Measurements from ENCODE around the gene HAO2. TPM values are rescaled to one million over a fixed set of nuclear protein-coding genes. Genes with fewer than 3 reads are reported as not detected.

HAO2 gene
- total and polyA plus RNA-seq, 2 donors (not counting 3 experiments of a cell fraction or from before 2014, with no cell fraction given): not detected

DNA sequence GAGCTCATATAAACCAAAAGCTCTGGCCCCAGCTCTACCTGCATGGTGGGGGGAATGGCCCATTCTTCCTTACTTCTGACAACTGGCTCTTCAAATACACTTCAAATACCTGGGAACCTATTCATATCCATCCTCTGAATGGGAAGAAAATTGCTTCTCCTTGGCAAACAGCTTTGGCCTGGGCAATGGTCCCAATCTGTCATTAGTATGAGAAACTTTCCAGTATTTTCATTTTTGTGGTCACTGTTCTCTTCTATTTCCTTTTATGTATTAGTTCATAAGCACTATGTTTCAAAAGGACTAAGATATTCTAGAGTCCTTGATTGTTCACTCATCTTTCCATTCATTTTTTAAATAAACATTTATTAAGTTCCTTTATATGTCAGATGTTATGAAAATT, 41.1 kb downstream of the HAO2 start:
- intact Hi-C loops (cut with micrococcal nuclease) (no loop called here), dilution Hi-C loops (cut with MboI; ENCODE audit: extremely low pct_ligation_motif_present, low sequenced_read_pairs) (no loop called here)
- H3K9ac ChIP-seq (replicated peaks; ENCODE audit: extremely low read depth, insufficient read depth, low read length): no peak overlapping the region
- no peak overlapping the region for H3K4me3 ChIP-seq (replicated peaks in 1 of 3; ENCODE audit: insufficient read depth in 1 of 3, low read depth in 1 of 3, low read length in 3 of 3)
- H4K20me1 ChIP-seq (replicated peaks; ENCODE audit: control insufficient read depth, extremely low read depth, insufficient read depth, low read length): no peaks in the 10 kb centered on the region
- no peaks in the 10 kb centered on the region for H3K27me3 ChIP-seq (ENCODE audit: control insufficient read depth in 2 of 2, insufficient read depth in 2 of 2, low read length in 2 of 2)
- H3K79me2 ChIP-seq (ENCODE audit: control insufficient read depth, insufficient read depth, low read length): no peaks in the 10 kb centered on the region
- TF ChIP-seq EZH2 (IDR thresholded peaks at IDR 0.05; ENCODE audit: borderline replicate concordance, low read depth, low read length, severe bottlenecking) (no peak), FOS (IDR thresholded peaks at IDR 0.05; ENCODE audit: borderline replicate concordance, insufficient read depth, low read length) (no peak), POLR2AphosphoS5 (IDR thresholded peaks at IDR 0.05; ENCODE audit: insufficient read depth, low read depth, low read length) (no peak), MYC (IDR thresholded peaks at IDR 0.05; ENCODE audit: low read depth, low read length) (no peak), GATA2 (IDR thresholded peaks at IDR 0.05; ENCODE audit: insufficient read depth, insufficient read length, low read depth, low read length) (no peak)
- H3K27ac ChIP-seq (ENCODE audit: insufficient read depth, low read depth, low read length): no peak overlapping the region
- FAIRE-seq (no peak), DNase-seq (ENCODE audit: low read depth, low spot score) (no peak)
- ChIA-PET POLR2A (no interaction called here), CTCF (no interaction called here)
- no peaks in the 10 kb centered on the region for H3K36me3 ChIP-seq (ENCODE audit: control insufficient read depth in 2 of 2, extremely low read depth in 1 of 2, insufficient read depth in 2 of 2, low read length in 2 of 2)
- no peaks in the 10 kb centered on the region for H3K9me3 ChIP-seq (replicated peaks; ENCODE audit: control insufficient read depth, insufficient read depth, low read length)
- BruUV-seq (replicated peaks): no TSS peak
- H3K4me1 ChIP-seq (ENCODE audit: control insufficient read depth, extremely low read depth, insufficient read depth, low read length): no peaks in the 10 kb centered on the region
- no peak overlapping the region for H3K4me2 ChIP-seq (ENCODE audit: insufficient read depth, low read length)
- no peak overlapping the region for H2AFZ ChIP-seq (ENCODE audit: low read depth, low read length)
- no peaks in the 10 kb centered on the region for H3K9me1 ChIP-seq (replicated peaks; ENCODE audit: control insufficient read depth, extremely low read depth, insufficient read depth, low read length)

DNA sequence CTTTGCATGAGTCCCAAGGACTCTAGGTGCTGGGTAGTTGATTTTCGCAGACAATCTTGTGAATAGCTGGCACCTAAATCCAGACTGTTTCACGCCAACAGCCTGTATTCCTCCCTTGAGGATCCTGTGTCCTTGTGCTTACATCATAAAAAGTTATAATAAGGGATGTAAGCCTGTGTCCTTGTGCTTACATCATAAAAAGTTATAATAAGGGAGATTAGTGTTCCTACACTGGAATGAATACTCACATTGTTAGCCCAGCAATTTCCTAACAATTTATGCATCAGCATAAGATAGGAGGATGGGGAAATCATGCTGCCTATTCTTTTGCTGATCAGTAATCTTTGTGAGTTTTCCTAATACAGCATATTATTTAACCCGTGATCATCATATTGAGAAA, 42.4 kb downstream of the HAO2 start:
- Histone ChIP-seq H3K27ac (ENCODE audit: insufficient read depth, low read depth, low read length) (no peak overlapping the region), H3K9ac (replicated peaks; ENCODE audit: extremely low read depth, insufficient read depth, low read length) (no peak overlapping the region), H2AFZ (ENCODE audit: low read depth, low read length) (no peak overlapping the region), H3K4me1 (ENCODE audit: control insufficient read depth, extremely low read depth, insufficient read depth, low read length) (no peaks in the 10 kb centered on the region), H3K9me3 (replicated peaks; ENCODE audit: control insufficient read depth, insufficient read depth, low read length) (no peaks in the 10 kb centered on the region), H3K36me3 (ENCODE audit: control insufficient read depth in 2 of 2, extremely low read depth in 1 of 2, insufficient read depth in 2 of 2, low read length in 2 of 2) (no peaks in the 10 kb centered on the region), H3K27me3 (ENCODE audit: control insufficient read depth in 2 of 2, insufficient read depth in 2 of 2, low read length in 2 of 2) (no peaks in the 10 kb centered on the region), H3K9me1 (replicated peaks; ENCODE audit: control insufficient read depth, extremely low read depth, insufficient read depth, low read length) (no peaks in the 10 kb centered on the region), H4K20me1 (replicated peaks; ENCODE audit: control insufficient read depth, extremely low read depth, insufficient read depth, low read length) (no peaks in the 10 kb centered on the region), H3K4me2 (ENCODE audit: insufficient read depth, low read length) (no peak overlapping the region), H3K79me2 (ENCODE audit: control insufficient read depth, insufficient read depth, low read length) (no peaks in the 10 kb centered on the region), H3K4me3 (replicated peaks in 1 of 3; ENCODE audit: insufficient read depth in 1 of 3, low read depth in 1 of 3, low read length in 3 of 3) (no peak overlapping the region)
- CTCF ChIA-PET: no interaction called here
- TF ChIP-seq MYC (IDR thresholded peaks at IDR 0.05; ENCODE audit: low read depth, low read length) (no peak), GATA2 (IDR thresholded peaks at IDR 0.05; ENCODE audit: insufficient read depth, insufficient read length, low read depth, low read length) (no peak), EZH2 (IDR thresholded peaks at IDR 0.05; ENCODE audit: borderline replicate concordance, low read depth, low read length, severe bottlenecking) (no peak), JUN (IDR thresholded peaks at IDR 0.05; ENCODE audit: borderline replicate concordance, insufficient read depth, insufficient read length, low read depth) (no peak), POLR2AphosphoS5 (IDR thresholded peaks at IDR 0.05; ENCODE audit: insufficient read depth, low read depth, low read length) (no peak), POLR2A (IDR thresholded peaks at IDR 0.05; ENCODE audit: low read depth, low read length) (no peak), FOS (IDR thresholded peaks at IDR 0.05; ENCODE audit: borderline replicate concordance, insufficient read depth, low read length) (no peak)
- TF ChIP-seq, protein P1, sequence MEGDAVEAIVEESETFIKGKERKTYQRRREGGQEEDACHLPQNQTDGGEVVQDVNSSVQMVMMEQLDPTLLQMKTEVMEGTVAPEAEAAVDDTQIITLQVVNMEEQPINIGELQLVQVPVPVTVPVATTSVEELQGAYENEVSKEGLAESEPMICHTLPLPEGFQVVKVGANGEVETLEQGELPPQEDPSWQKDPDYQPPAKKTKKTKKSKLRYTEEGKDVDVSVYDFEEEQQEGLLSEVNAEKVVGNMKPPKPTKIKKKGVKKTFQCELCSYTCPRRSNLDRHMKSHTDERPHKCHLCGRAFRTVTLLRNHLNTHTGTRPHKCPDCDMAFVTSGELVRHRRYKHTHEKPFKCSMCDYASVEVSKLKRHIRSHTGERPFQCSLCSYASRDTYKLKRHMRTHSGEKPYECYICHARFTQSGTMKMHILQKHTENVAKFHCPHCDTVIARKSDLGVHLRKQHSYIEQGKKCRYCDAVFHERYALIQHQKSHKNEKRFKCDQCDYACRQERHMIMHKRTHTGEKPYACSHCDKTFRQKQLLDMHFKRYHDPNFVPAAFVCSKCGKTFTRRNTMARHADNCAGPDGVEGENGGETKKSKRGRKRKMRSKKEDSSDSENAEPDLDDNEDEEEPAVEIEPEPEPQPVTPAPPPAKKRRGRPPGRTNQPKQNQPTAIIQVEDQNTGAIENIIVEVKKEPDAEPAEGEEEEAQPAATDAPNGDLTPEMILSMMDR (IDR thresholded peaks at IDR 0.05; ENCODE audit: extremely low read depth in 1 of 2, insufficient read depth in 1 of 2, low read depth in 1 of 2, low read length in 2 of 2): no peak
- TF ChIP-seq, protein P2, sequence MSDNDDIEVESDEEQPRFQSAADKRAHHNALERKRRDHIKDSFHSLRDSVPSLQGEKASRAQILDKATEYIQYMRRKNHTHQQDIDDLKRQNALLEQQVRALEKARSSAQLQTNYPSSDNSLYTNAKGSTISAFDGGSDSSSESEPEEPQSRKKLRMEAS (IDR thresholded peaks at IDR 0.05; ENCODE audit: insufficient read depth, insufficient read length): no peak
- dilution Hi-C loops (cut with MboI; ENCODE audit: extremely low pct_ligation_motif_present, low sequenced_read_pairs): no loop called here
- FAIRE-seq (no peak), DNase-seq (ENCODE audit: low read depth, low spot score) (no peak)
- POLR2A ChIA-PET: no interaction called here
- intact Hi-C loops (cut with micrococcal nuclease): no loop called here
- no TSS peak for BruUV-seq (replicated peaks)

Measured in endothelial cell of umbilical vein (primary cell).